T47D (cell line): ENCODE data around the gene POTEF.
"Not testable (repeated sequence)": the region's sequence is repeated elsewhere in the genome, so short reads cannot be mapped to it uniquely, and the experiment has no call there.

ENCODE experiments used
- DNase-seq, 2 experiments: peaks; one replicate each; pipeline versions ENCODE4 v3.0.0 to v3.0.0-alpha.2; 2011 to 2012; ENCODE audit warnings: low read depth in 1 of 2, low spot score in 1 of 2
- JUND ChIP-seq: IDR thresholded peaks from 2 replicates; pipeline ENCODE4 v1.6.1; 2012; ENCODE audit warnings: low read depth
- in situ Hi-C: cut with HindIII; loops from 2 replicates; pipeline ENCODE4 v1.10.0; 2016; ENCODE audit warnings: low sequenced_read_pairs, low pct_unique_long_range_greater_than_20kb

The POTEF gene

GRCh38 chr2:130156624-130157004 is 27.6 kb upstream of the POTEF start:
- TF ChIP-seq JUND: no peak
- in situ Hi-C loops: no loop called here
- DNase-seq: no peak

GRCh38 chr2:130155956-130156623 is 27.1 kb upstream of the POTEF start:
- DNase-seq: peak in 1 of 2 experiments; percentile 63

GRCh38 chr2:130154773-130155765 is 26.0 kb upstream of the POTEF start:
- DNase-seq: no peak
- in situ Hi-C loops: no loop called here
- TF ChIP-seq JUND: no peak

More at GRCh38 chr2:130155956-130156623, 27.1 kb upstream of the POTEF start:
- in situ Hi-C loops: not testable (repeated sequence)

DNA sequence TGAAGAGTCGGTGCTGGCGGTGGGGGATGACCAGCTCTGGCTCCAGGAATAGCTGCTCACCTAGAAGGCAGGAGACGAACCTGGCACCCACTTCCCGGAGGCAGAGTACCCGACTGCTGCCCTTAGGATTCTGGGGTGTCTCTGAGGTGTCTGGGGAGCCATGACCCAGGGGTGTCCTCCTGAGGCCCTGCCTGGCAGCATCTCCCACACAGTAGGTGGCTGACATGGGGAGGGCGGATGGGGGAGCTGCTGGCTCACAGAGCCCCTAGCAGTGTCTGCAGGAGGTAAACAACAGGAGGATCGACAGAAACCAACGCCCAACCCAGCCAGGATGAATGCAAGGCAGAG is 25.4 kb upstream of the POTEF start:
- in situ Hi-C loops: not testable (repeated sequence)

GRCh38 chr2:130153721-130154422 is 24.9 kb upstream of the POTEF start:
- in situ Hi-C loops, DNase-seq: not testable (repeated sequence)

More for the DNA sequence above, 25.4 kb upstream of the POTEF start:
- not testable (repeated sequence) for DNase-seq

DNA sequence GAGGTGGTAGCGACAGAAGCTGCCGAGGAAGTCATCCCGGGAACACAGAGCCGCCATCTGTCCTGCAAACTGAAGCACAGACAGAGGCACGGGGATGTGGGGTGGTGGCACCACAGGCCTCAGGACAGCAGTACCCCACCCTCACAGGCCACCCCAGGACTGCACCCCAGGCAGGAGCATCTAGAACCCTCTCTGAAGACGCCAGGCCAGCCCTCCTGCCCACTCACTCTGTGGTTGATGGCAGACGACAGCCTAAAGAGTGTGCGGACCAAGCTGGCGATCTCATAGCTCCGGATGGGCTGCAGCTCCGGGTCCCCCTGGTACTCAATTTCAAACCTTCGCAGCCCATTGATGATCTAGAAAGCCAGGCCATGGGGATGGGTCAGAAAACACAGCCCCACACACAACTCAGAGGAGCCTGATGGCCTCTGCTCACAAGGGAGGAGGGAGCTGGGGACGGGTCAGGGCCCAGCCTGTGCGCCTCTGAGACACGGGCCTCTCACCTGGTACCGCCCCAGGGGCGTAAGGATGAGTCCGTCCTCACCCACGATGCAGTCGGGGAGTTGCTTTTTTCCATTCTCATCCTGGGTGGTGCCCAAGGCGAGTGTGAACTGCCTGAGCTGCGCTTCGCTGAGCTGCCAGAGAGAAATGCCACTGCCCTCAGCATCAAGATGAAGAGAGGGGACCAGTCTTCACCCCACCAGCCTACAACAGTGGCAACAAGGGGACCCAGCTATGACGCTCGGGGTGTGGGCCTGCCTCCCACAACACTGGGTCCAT is 24.0 kb upstream of the POTEF start:
- TF ChIP-seq JUND: no peak
- in situ Hi-C loops: no loop called here
- DNase-seq: no peak

DNA sequence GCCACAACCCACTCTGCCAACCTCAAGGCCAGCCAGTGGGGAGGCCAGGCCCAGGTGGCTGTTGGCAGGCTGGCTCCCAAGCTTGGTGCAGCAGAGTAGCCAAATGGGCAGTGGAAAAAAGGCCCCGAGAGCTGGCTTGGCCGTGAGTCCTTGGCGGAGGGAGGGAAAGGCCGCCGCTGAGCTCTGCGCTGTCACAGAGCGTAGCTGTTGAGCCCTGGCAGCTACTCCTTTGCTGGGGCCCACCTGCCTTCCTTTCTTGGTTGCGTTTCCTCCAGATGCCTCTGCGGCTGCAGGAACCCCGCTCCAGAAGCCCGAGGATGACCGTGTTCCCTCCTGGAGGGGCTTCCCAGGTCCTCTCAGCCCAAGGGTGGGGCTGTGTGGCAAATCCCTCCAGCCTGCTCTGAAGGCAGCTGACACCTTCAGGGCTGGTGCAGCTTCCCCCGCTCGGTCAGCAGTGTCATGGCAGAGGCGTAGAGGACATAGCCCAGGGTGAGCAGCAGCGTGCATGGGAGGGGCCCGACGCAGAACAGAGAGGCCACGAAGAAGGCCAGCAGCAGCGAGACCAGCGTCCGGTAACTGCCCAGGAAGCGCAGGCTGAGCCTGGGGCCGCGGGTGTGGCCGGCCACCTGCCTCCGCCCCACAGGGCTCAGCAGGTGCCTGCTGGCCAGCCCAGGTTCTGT is 23.3 kb upstream of the POTEF start:
- DNase-seq, in situ Hi-C loops: not testable (repeated sequence)

DNA sequence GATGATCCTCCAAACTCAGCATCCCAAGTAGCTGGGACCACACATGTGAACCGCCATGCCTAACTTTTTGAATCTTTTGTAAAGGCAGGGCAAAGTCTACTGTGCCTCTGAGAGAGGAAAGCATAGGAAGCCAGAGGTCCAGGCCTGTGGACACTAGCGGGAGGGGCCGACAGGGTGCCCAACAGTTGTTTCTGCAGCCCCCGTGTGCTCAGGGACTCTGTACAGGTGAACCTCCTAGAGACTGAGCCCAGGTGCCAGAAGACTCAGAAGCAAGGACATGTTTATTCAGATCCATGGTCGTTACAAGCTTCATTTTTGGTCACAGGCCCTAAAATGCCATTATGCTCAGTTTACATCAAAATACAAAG is 22.1 kb upstream of the POTEF start:
- in situ Hi-C loops, DNase-seq: not testable (repeated sequence)

GRCh38 chr2:130150181-130151144 is 21.4 kb upstream of the POTEF start:
- no peak for TF ChIP-seq JUND
- in situ Hi-C loops: no loop called here
- no peak for DNase-seq

DNA sequence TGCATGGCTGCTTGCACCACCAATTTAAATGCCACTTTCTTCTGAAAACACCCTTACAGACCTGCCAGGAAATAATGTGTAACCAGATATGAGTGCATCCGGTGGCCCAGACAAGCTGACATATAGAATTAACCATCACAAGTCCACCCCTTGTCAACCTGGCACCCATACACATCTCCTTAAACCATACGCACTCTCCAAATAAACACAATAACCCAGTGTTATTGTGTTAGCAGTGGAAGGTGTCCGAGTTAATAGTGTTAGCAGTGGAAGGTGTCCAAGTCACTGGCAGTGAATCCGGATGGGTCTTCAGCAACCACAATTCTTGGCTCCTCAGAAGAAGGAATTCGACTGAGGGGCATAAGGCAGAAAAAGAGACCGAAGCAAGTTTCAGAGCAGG is 19.5 kb upstream of the POTEF start:
- DNase-seq, in situ Hi-C loops: not testable (repeated sequence)

- DNase-seq: peak in 1 of 2 experiments; percentile 42
- in situ Hi-C loops: not testable (repeated sequence)
These were observed 16.0 kb upstream of the POTEF start, which contains the start of gene CCDC74B for GRCh38 chr2:130145006-130145414. TSS of gene CCDC74B (minus strand) at chr2:130145112. CDS start at chr2:130144996, 116 bp downstream.

DNA sequence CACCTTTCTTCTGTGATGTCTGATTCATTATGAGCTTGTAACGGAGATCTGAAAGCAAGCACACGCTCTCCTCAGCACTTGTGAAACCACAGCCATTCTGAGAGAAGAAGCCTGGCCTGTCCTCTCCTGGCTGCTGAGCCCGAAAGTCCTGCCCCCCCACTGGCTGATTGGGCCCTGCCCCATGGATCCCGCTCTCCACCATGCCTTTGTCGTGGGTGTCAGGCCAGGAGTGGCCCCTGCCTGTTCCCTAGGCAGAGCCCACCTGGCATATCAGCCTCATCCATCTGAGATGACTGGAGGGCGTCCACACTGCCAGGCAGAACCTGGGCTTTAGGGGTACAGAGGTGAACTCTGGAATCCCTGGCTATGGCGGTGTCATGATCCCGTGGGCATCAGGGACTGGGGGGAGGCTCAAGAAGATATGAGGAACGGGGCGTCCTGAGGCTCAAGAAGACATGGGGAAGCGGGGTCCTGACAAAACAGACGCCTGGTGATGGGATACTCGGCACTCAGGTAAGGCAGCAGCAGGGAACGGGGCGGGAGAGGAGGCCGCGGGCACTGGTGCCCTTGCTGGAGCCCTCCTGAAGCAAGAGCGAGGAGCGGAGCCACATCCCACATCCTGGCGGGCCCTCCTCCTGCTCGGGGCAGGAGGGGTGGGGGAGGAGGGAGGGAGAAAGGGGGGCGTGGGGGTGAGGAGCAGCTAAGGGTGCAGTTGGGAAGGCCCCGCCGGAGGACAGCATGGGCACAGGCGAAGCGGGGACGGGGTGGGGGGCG is 14.4 kb upstream of the POTEF start:
- DNase-seq, in situ Hi-C loops: not testable (repeated sequence)

GRCh38 chr2:130142396-130143265 is 13.6 kb upstream of the POTEF start:
- in situ Hi-C loops, DNase-seq: not testable (repeated sequence)
